Thoracic aorta (tissue), 2 donors: ENCODE data around the gene SHD. TPM values are rescaled to one million over a fixed set of nuclear protein-coding genes. Genes with fewer than 3 reads are reported as not detected.

Source experiments
- ATAC-seq: fragments of 150-250 bp; one replicate; pipeline ENCODE4 v1.8.0; 2017; ENCODE audit warnings: low read depth; ENCODE audit not compliant: insufficient number of reproducible peaks, low FRiP score
- DNase-seq: peaks from one replicate; pipeline ENCODE4 v3.0.0-alpha.2; 2020; ENCODE audit warnings: low spot score
- H3K27ac ChIP-seq, 2 donors: fragments of 200-600 bp; sonication (generic); 1 replicate in 1 of 2; 2 replicates in 1 of 2; pipeline ENCODE4 v1.5.1; 2016; ENCODE audit warnings: mild to moderate bottlenecking in 2 of 2, moderate library complexity in 2 of 2
- H3K27me3 ChIP-seq: fragments of 200-600 bp; sonication (generic); replicated peaks from 2 replicates; pipeline ENCODE4 v1.6.0; 2016; ENCODE audit warnings: mild to moderate bottlenecking; ENCODE audit not compliant: insufficient read depth
- H3K36me3 ChIP-seq: fragments of 200-600 bp; sonication (generic); one replicate; pipeline ENCODE4 v1.5.1; 2016
- H3K4me1 ChIP-seq, 2 donors: fragments of 200-600 bp; sonication (generic); 1 replicate in 1 of 2; 2 replicates in 1 of 2; pipeline versions ENCODE4 v1.5.1 to v1.6.0; 2016; ENCODE audit warnings: low read depth in 2 of 2, mild to moderate bottlenecking in 1 of 2; ENCODE audit not compliant: control insufficient read depth in 1 of 2
- H3K4me3 ChIP-seq: fragments of 200-600 bp; sonication (generic); 2 replicates; pipeline ENCODE4 v1.5.1; 2016; ENCODE audit warnings: mild to moderate bottlenecking
- H3K9me3 ChIP-seq: fragments of 200-600 bp; sonication (generic); 2 replicates; pipeline ENCODE4 v1.5.1; 2016
- CTCF ChIP-seq: fragments of 200-600 bp; sonication (generic); IDR thresholded peaks from one replicate; pipeline ENCODE4 v1.5.1; 2019; ENCODE audit warnings: antibody characterized with exemption
- total RNA-seq, 2 donors: library from RNA; depleted of rRNA; stranded (reverse); fragments of >200 nt; gene quantifications; one replicate each; pipeline versions ENCODE4 v1.1.0 to v1.2.3, GENCODE V29; 2016

The SHD gene
- total RNA-seq, 2 donors from 2014 or later: not detected

GRCh38 chr19:4310247-4311121 lies 31.4 kb downstream of the SHD start:
- Histone ChIP-seq H3K9me3 (no peaks in the 10 kb centered on the region), H3K36me3 (no peaks in the 10 kb centered on the region), H3K4me1 (no peaks in the 10 kb centered on the region), H3K4me3 (no peak overlapping the region), H3K27ac (no peak overlapping the region), H3K27me3 (no peaks in the 10 kb centered on the region)
- no peak for TF ChIP-seq CTCF
- no peak for DNase-seq
- no peak for ATAC-seq

DNA sequence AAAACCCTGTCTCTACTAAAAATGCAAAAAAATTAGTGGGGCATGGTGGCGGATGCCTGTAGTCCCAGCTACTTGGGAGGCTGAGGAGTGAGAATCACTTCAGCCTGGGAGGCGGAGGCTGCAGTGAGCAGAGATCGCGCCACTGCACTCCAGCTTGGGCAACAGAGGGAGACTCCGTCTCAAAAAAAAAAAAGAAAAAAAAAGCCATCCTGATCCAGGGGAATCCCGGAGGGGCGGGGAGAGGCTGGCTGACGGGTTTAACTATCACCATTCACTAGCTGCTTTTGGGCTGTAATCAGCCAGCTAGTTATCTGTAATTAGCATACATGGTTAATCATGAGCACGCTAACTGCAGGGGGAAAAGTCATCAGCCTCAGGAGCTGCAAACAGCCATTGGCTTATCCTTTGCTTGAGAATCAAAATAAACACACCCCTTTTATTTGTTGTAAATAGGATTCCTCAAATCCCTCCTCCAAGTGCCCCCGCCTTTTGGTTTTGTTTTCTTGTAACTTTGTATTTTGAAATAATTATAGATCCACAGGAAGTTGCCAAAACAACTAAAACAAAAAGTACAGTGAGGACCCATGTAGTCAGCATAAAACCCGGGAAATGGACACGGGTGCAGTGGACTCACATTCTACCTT lies 34.9 kb downstream of the SHD start:
- ATAC-seq (no peak), DNase-seq (no peak)
- H3K27me3 ChIP-seq: no peaks in the 10 kb centered on the region
- no peaks in the 10 kb centered on the region for H3K9me3 ChIP-seq
- TF ChIP-seq CTCF: no peak
- H3K4me1 ChIP-seq: no peaks in the 10 kb centered on the region
- no peaks in the 10 kb centered on the region for H3K36me3 ChIP-seq
- H3K27ac ChIP-seq: no peak overlapping the region
- no peak overlapping the region for H3K4me3 ChIP-seq

DNA sequence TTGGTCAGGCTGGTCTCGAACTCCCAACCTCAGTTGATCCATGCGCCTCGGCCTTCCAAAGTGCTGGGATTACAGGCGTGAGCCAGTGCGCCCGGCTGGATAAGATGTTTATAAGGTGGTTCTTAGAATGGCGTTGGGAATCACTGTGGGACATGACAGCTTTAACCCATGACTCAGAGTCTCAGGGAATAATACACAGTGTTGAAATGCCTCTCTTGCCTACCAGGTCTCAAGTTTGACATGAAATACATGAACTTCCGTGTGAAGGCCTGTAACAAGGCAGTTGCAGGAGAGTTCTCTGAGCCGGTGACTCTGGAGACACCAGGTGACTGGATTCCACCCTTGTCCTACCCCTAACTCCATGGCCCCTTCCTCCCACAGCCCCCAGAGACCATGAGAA lies 37.9 kb downstream of the SHD start:
- no peak overlapping the region for H3K27ac ChIP-seq
- H3K4me3 ChIP-seq: no peak overlapping the region
- H3K9me3 ChIP-seq: no peaks in the 10 kb centered on the region
- H3K4me1 ChIP-seq: no peaks in the 10 kb centered on the region
- no peaks in the 10 kb centered on the region for H3K27me3 ChIP-seq
- no peak for DNase-seq
- no peak for ATAC-seq
- no peak for TF ChIP-seq CTCF
- H3K36me3 ChIP-seq: no peaks in the 10 kb centered on the region

- DNase-seq (no peak), ATAC-seq (no peak)
- no peaks in the 10 kb centered on the region for H3K9me3 ChIP-seq
- H3K27me3 ChIP-seq: no peaks in the 10 kb centered on the region
- TF ChIP-seq CTCF: no peak
- no peak overlapping the region for H3K4me3 ChIP-seq
- H3K4me1 ChIP-seq: no peaks in the 10 kb centered on the region
- no peaks in the 10 kb centered on the region for H3K36me3 ChIP-seq
- H3K27ac ChIP-seq: no peak overlapping the region
These were observed 39.4 kb downstream of the SHD start for GRCh38 chr19:4318460-4318859.

GRCh38 chr19:4319067-4319718 lies 40.1 kb downstream of the SHD start:
- H3K9me3 ChIP-seq: no peaks in the 10 kb centered on the region
- H3K27ac ChIP-seq: no peak overlapping the region
- H3K36me3 ChIP-seq: no peaks in the 10 kb centered on the region
- TF ChIP-seq CTCF: no peak
- H3K27me3 ChIP-seq: no peaks in the 10 kb centered on the region
- H3K4me1 ChIP-seq: no peaks in the 10 kb centered on the region
- no peak overlapping the region for H3K4me3 ChIP-seq
- no peak for ATAC-seq
- no peak for DNase-seq
